HepG2 (cell line): ENCODE results near the gene GP1BA. TPM values are rescaled to one million over a fixed set of nuclear protein-coding genes. Genes with fewer than 3 reads are reported as not detected.

Experiments used
- HNRNPL ChIP-seq: fragments of 200-400 bp; formaldehyde crosslinking; IDR thresholded peaks from 2 replicates; pipeline ENCODE4 v1.6.1; 2017; ENCODE audit warnings: mild to moderate bottlenecking, low read depth, low read length
- PHF8 ChIP-seq: sonication (generic); formaldehyde crosslinking; IDR thresholded peaks from 2 replicates; pipeline ENCODE4 v1.5.0; 2020; ENCODE audit warnings: missing genetic modification reagents
- SP1 ChIP-seq, 2 experiments: fragments of 450-650 bp in 1 of 2; sonication (generic) in 1 of 2; formaldehyde crosslinking in 1 of 2; IDR thresholded peaks; 2 replicates each; pipeline versions ENCODE4 v1.4.0 to v1.6.1; 2016 to 2020; ENCODE audit warnings: missing genetic modification reagents in 1 of 2
- ZNF142 ChIP-seq: sonication (generic); formaldehyde crosslinking; IDR thresholded peaks from 2 replicates; pipeline ENCODE4 v1.4.0; 2020; ENCODE audit warnings: missing genetic modification reagents
- ZNF207 ChIP-seq: fragments of 450-650 bp; IDR thresholded peaks from 2 replicates; pipeline ENCODE4 v1.6.1; 2016; ENCODE audit warnings: antibody characterized with exemption, borderline replicate concordance
- ZNF33B ChIP-seq: sonication (generic); formaldehyde crosslinking; IDR thresholded peaks from 2 replicates; pipeline ENCODE4 v1.5.1; 2020; ENCODE audit warnings: mild to moderate bottlenecking, missing genetic modification reagents
- ZNF557 ChIP-seq: sonication (generic); formaldehyde crosslinking; IDR thresholded peaks from 2 replicates; pipeline ENCODE4 v1.4.0; 2020; ENCODE audit warnings: missing genetic modification reagents
- ZNF788 ChIP-seq: sonication (generic); formaldehyde crosslinking; IDR thresholded peaks from 2 replicates; pipeline ENCODE4 v1.5.0; 2020; ENCODE audit warnings: mild to moderate bottlenecking, missing genetic modification reagents, borderline replicate concordance
- ZNF800 ChIP-seq: sonication (generic); formaldehyde crosslinking; IDR thresholded peaks from 2 replicates; pipeline ENCODE4 v1.4.0; 2020; ENCODE audit warnings: missing genetic modification reagents
- polyA plus RNA-seq, 8 experiments: library from polyadenylated mRNA; depleted of rRNA in 3 of 8; stranded (reverse) in 7 of 8; unstranded in 1 of 8; fragments of >200 nt; fragmentation: Illumina TruSeq in 4 of 8; extraction: Trizol in 4 of 8; gene quantifications; 2 replicates each; pipeline versions ENCODE4 v1.2.1 to v1.2.3, GENCODE V29; 2011 to 2016; ENCODE audit warnings: low read depth in 4 of 8, missing spikeins in 1 of 8, mixed read lengths in 1 of 8; ENCODE audit not compliant: insufficient read depth in 1 of 8
- total RNA-seq, 5 experiments: library from RNA; depleted of rRNA; stranded (reverse); fragments of >200 nt; fragmentation: Illumina TruSeq; extraction: Trizol; gene quantifications; 2 replicates each; pipeline ENCODE4 v1.2.3, GENCODE V29; 2016; ENCODE audit warnings: low read depth in 1 of 5
- TF ChIP-seq, protein P1 (sequence below): sonication (generic); formaldehyde crosslinking; IDR thresholded peaks from 2 replicates; pipeline ENCODE4 v1.5.1; 2020; ENCODE audit warnings: missing genetic modification reagents, mild to moderate bottlenecking, borderline replicate concordance
- TF ChIP-seq, protein P2 (sequence below): sonication (generic); formaldehyde crosslinking; IDR thresholded peaks from 2 replicates; pipeline ENCODE4 v1.4.0; 2020; ENCODE audit warnings: mild to moderate bottlenecking, missing genetic modification reagents
- TF ChIP-seq, protein P3 (sequence below): sonication (generic); formaldehyde crosslinking; IDR thresholded peaks from 2 replicates; pipeline ENCODE4 v1.8.0; 2022; ENCODE audit warnings: missing genetic modification reagents, mild to moderate bottlenecking, borderline replicate concordance
- TF ChIP-seq, protein P4 (sequence below): sonication (generic); formaldehyde crosslinking; IDR thresholded peaks from 2 replicates; pipeline ENCODE4 v1.4.0; 2020; ENCODE audit warnings: missing genetic modification reagents, mild to moderate bottlenecking, borderline replicate concordance

GP1BA gene
- total and polyA plus RNA-seq, 2 of the 13 experiments (the other 11 are each of a cell fraction or from before 2014, with no cell fraction given) = not detected

DNA sequence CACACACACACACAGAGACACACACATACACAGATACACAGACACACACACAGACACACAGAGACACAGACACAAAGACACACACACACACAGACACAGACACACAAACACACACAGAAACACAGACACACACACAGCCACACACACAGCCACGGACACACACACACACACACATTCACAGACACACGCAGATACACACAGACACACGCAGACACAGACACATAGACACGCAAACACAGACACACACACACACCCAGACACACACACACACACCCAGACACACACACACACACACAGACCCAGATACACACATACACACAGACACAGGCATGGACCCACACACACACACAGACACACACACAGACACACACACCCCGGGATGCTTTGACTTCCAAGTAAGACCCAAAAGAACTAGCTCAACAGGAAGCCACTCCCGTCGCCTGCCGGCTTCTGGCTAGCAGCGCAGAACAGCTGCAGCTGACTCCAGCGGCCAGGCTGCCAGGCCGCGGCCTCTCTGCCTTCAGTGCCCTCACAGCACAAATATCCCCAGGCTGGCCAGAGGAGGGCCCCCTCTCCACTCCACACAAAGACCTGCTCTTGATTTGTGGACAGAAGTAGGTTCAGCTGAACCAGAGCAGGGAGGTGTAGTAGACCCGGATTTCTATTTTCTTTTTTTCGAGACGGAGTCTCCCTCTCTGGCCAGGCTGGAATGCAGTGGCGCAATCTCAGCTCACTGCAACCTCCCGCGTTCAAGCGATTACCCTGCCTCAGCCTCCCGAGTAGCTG is 23.2 kb upstream of the GP1BA start (continued):
- TF ChIP-seq, protein P1, sequence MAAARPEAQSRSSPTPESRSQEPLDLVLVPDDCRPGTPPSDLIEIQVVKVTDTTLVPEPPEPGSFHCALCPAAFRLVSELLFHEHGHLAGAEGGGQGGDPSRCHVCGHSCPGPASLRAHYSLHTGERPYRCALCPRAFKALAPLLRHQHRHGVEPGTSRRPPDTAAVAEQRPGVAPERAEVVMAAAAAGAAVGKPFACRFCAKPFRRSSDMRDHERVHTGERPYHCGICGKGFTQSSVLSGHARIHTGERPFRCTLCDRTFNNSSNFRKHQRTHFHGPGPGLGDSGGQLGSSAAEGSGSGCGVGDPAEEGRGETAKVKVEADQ (CRISPR knock-in tag) = peak; percentile 63; the same call in 1 of the 2 replicates
- 0 out of 2 replicates have a peak, but pooled peaks have one; percentile 39 for TF ChIP-seq ZNF557 (CRISPR knock-in tag)
- TF ChIP-seq, protein P2, sequence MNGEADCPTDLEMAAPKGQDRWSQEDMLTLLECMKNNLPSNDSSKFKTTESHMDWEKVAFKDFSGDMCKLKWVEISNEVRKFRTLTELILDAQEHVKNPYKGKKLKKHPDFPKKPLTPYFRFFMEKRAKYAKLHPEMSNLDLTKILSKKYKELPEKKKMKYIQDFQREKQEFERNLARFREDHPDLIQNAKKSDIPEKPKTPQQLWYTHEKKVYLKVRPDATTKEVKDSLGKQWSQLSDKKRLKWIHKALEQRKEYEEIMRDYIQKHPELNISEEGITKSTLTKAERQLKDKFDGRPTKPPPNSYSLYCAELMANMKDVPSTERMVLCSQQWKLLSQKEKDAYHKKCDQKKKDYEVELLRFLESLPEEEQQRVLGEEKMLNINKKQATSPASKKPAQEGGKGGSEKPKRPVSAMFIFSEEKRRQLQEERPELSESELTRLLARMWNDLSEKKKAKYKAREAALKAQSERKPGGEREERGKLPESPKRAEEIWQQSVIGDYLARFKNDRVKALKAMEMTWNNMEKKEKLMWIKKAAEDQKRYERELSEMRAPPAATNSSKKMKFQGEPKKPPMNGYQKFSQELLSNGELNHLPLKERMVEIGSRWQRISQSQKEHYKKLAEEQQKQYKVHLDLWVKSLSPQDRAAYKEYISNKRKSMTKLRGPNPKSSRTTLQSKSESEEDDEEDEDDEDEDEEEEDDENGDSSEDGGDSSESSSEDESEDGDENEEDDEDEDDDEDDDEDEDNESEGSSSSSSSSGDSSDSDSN = peak; percentile 60
- TF ChIP-seq HNRNPL = 0 out of 2 replicates have a peak, but pooled peaks have one; percentile 62
- TF ChIP-seq PHF8 (CRISPR knock-in tag) = peak; percentile 46; the same call in 1 of the 2 replicates
- TF ChIP-seq ZNF142 (CRISPR knock-in tag) = 0 out of 2 replicates have a peak, but pooled peaks have one; percentile 20
- TF ChIP-seq, protein P3, sequence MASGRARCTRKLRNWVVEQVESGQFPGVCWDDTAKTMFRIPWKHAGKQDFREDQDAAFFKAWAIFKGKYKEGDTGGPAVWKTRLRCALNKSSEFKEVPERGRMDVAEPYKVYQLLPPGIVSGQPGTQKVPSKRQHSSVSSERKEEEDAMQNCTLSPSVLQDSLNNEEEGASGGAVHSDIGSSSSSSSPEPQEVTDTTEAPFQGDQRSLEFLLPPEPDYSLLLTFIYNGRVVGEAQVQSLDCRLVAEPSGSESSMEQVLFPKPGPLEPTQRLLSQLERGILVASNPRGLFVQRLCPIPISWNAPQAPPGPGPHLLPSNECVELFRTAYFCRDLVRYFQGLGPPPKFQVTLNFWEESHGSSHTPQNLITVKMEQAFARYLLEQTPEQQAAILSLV (CRISPR knock-in tag) = no peak
- no peak for TF ChIP-seq SP1 (IDR thresholded peaks at IDR 0.05)
- TF ChIP-seq SP1 (CRISPR knock-in tag; IDR thresholded peaks at IDR 0.05) = no peak
- TF ChIP-seq ZNF788 (CRISPR knock-in tag) = no peak; the same call in 1 of the 2 replicates
- TF ChIP-seq ZNF800 (CRISPR knock-in tag) = 0 out of 2 replicates have a peak, but pooled peaks have one; percentile 12
- TF ChIP-seq, protein P4, sequence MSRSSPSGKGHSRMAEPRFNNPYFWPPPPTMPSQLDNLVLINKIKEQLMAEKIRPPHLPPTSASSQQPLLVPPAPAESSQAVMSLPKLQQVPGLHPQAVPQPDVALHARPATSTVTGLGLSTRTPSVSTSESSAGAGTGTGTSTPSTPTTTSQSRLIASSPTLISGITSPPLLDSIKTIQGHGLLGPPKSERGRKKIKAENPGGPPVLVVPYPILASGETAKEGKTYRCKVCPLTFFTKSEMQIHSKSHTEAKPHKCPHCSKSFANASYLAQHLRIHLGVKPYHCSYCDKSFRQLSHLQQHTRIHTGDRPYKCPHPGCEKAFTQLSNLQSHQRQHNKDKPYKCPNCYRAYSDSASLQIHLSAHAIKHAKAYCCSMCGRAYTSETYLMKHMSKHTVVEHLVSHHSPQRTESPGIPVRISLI (CRISPR knock-in tag) = peak; percentile 31; the same call in 1 of the 2 replicates
- TF ChIP-seq ZNF33B = peak; percentile 56; the same call in 1 of the 2 replicates
- TF ChIP-seq ZNF207 = peak; percentile 85; the same call in 1 of the 2 replicates
